Measurements from ENCODE around the gene ISOC2.

DNA sequence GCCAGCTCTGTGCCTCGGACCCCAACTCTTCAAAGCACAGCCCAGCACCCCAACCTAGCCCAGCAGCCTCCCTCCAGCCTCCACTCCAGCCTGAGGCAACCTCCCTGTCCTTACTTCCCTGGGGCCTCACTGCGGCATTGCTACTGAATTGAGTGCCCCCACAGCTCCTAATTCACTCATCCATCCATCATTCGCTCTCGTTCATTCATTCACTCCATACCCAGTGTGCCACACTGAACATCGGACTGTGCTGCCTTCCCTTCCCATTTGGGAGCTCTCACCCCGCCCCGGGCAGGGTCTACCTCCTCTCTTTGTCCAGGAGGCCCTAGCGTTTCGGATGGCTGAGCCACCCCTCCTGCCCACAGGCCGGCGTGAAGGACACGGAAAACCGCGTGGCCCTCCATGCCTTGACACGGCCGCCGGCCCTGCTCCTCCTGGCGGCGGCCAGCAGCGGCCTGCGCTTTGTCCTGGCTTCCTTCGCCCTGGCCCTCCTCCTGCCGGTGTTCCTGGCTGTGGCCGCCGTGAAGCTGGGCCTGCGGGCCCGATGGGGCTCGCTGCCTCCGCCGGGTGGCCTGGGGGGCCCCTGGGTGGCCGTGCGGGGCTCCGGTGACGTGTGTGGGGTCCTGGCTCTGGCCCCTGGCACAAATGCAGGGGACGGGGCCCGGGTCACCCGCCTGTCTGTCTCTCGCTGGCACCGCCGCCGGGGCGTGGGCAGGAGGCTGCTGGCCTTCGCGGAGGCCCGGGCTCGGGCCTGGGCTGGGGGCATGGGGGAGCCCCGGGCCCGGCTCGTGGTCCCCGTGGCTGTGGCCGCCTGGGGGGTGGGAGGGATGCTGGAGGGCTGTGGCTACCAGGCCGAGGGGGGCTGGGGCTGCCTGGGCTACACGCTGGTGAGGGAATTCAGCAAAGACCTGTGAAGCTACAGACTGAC, 24.9 kb upstream of the ISOC2 start:
- TF ChIP-seq, protein P1, sequence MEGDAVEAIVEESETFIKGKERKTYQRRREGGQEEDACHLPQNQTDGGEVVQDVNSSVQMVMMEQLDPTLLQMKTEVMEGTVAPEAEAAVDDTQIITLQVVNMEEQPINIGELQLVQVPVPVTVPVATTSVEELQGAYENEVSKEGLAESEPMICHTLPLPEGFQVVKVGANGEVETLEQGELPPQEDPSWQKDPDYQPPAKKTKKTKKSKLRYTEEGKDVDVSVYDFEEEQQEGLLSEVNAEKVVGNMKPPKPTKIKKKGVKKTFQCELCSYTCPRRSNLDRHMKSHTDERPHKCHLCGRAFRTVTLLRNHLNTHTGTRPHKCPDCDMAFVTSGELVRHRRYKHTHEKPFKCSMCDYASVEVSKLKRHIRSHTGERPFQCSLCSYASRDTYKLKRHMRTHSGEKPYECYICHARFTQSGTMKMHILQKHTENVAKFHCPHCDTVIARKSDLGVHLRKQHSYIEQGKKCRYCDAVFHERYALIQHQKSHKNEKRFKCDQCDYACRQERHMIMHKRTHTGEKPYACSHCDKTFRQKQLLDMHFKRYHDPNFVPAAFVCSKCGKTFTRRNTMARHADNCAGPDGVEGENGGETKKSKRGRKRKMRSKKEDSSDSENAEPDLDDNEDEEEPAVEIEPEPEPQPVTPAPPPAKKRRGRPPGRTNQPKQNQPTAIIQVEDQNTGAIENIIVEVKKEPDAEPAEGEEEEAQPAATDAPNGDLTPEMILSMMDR (IDR thresholded peaks at IDR 0.05; ENCODE audit: insufficient read depth, low read length): no peak
- TF ChIP-seq POLR2AphosphoS5 (IDR thresholded peaks at IDR 0.05; ENCODE audit: low read depth): no peak
- no peak for TF ChIP-seq SPI1 (IDR thresholded peaks at IDR 0.05; ENCODE audit: borderline replicate concordance, low read depth)
- TF ChIP-seq, protein P2, sequence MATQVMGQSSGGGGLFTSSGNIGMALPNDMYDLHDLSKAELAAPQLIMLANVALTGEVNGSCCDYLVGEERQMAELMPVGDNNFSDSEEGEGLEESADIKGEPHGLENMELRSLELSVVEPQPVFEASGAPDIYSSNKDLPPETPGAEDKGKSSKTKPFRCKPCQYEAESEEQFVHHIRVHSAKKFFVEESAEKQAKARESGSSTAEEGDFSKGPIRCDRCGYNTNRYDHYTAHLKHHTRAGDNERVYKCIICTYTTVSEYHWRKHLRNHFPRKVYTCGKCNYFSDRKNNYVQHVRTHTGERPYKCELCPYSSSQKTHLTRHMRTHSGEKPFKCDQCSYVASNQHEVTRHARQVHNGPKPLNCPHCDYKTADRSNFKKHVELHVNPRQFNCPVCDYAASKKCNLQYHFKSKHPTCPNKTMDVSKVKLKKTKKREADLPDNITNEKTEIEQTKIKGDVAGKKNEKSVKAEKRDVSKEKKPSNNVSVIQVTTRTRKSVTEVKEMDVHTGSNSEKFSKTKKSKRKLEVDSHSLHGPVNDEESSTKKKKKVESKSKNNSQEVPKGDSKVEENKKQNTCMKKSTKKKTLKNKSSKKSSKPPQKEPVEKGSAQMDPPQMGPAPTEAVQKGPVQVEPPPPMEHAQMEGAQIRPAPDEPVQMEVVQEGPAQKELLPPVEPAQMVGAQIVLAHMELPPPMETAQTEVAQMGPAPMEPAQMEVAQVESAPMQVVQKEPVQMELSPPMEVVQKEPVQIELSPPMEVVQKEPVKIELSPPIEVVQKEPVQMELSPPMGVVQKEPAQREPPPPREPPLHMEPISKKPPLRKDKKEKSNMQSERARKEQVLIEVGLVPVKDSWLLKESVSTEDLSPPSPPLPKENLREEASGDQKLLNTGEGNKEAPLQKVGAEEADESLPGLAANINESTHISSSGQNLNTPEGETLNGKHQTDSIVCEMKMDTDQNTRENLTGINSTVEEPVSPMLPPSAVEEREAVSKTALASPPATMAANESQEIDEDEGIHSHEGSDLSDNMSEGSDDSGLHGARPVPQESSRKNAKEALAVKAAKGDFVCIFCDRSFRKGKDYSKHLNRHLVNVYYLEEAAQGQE (IDR thresholded peaks at IDR 0.05; ENCODE audit: insufficient replicate concordance, low read depth): no peak
- no peak for TF ChIP-seq GABPA (IDR thresholded peaks at IDR 0.05; ENCODE audit: low read depth)
